Kidney (tissue), 14 donors: Measurements from ENCODE around the gene KRT13. TPM values are rescaled to one million over a fixed set of nuclear protein-coding genes. Genes with fewer than 3 reads are reported as not detected.
A peak's percentile ranks its signal among the peaks of the same experiment; 100 is the strongest.

Experiments
- DNase-seq, 5 donors: peaks; one replicate each; pipeline ENCODE4 v3.0.0-alpha.2; 2013 to 2020
- FAIRE-seq: peaks from 2 replicates; lab custom pipeline; 2012; peaks lifted over from hg19 to GRCh38; lab: Jason Lieb, UNC
- H3K27ac ChIP-seq, 2 donors: one replicate each; pipeline ENCODE4 v1.7.0; 2013; ENCODE audit warnings: low read depth in 2 of 2, low read length in 2 of 2, inconsistent platforms in 1 of 2
- H3K27me3 ChIP-seq: one replicate; pipeline ENCODE4 v1.7.1; 2013; ENCODE audit warnings: low read length, inconsistent platforms; ENCODE audit not compliant: control insufficient read depth, insufficient read depth
- H3K36me3 ChIP-seq, 3 donors: one replicate each; pipeline versions ENCODE4 v1.7.0 to v1.7.1; 2013; ENCODE audit warnings: low read length in 3 of 3, control low read depth in 1 of 3, inconsistent platforms in 1 of 3; ENCODE audit not compliant: insufficient read depth in 3 of 3, control insufficient read depth in 2 of 3
- H3K4me1 ChIP-seq, 3 donors: one replicate each; pipeline versions ENCODE4 v1.7.0 to v1.7.1; 2013; ENCODE audit warnings: low read length in 3 of 3, inconsistent platforms in 1 of 3, low read depth in 1 of 3; ENCODE audit not compliant: control insufficient read depth in 2 of 3, insufficient read depth in 2 of 3
- H3K4me3 ChIP-seq, 3 donors: one replicate each; pipeline versions ENCODE4 v1.7.0 to v1.8.1; 2013; ENCODE audit warnings: low read length in 3 of 3, control low read depth in 1 of 3, inconsistent platforms in 1 of 3
- H3K9ac ChIP-seq, 3 donors: one replicate each; pipeline versions ENCODE4 v1.7.0 to v1.7.1; 2013; ENCODE audit warnings: low read length in 3 of 3, control low read depth in 1 of 3, inconsistent platforms in 1 of 3
- H3K9me3 ChIP-seq, 3 donors: one replicate each; pipeline versions ENCODE4 v1.7.0 to v1.7.1; 2013; ENCODE audit warnings: low read length in 3 of 3, control low read depth in 1 of 3, inconsistent platforms in 1 of 3; ENCODE audit not compliant: control insufficient read depth in 2 of 3, insufficient read depth in 1 of 3
- intact Hi-C: fragments of 100-400 bp; cut with DNase I; formaldehyde crosslinking; loops from one replicate; pipeline ENCODE4 v1.11.1; 2022
- polyA plus RNA-seq: library from polyadenylated mRNA; stranded (reverse); fragments of 350-450 nt; fragmentation: Illumina TruSeq; extraction: RNeasy Lipid Tissue Mini Kit (QIAGEN cat#74804); gene quantifications from one replicate; pipeline ENCODE4 v1.2.3, GENCODE V29; 2014; ENCODE audit warnings: low read depth, low replicate concordance; ENCODE audit not compliant: insufficient read depth
- total RNA-seq: library from RNA; stranded (reverse); fragmentation: NEBNext Ultra II Directional; extraction: Animal tissue kit (Norgen Biotek cat#: 25700); gene quantifications from one replicate; pipeline ENCODE4 v1.2.1, GENCODE V29; 2021
- TF ChIP-seq, protein P1 (sequence below): IDR thresholded peaks from 3 replicates; pipeline ENCODE4 v1.5.1; 2012; ENCODE audit warnings: mild to moderate bottlenecking, moderate library complexity, borderline replicate concordance; ENCODE audit not compliant: insufficient read depth; ENCODE audit errors: extremely low read depth
- donor health status: control.
- donor health status: control.
- donor health status: control.
- donor health status: control.
- donor health status: control.
- donor health status: DM: yes; HTN: yes; CAD: no.
- donor health status: Normal renal cell carcinoma (clear cell type).

KRT13 gene
- total and polyA plus RNA-seq, 2 donors from 2014 or later = not detected

GRCh38 chr17:41490000-41490990 lies 15.1 kb downstream of the KRT13 start:
- TF ChIP-seq, protein P1, sequence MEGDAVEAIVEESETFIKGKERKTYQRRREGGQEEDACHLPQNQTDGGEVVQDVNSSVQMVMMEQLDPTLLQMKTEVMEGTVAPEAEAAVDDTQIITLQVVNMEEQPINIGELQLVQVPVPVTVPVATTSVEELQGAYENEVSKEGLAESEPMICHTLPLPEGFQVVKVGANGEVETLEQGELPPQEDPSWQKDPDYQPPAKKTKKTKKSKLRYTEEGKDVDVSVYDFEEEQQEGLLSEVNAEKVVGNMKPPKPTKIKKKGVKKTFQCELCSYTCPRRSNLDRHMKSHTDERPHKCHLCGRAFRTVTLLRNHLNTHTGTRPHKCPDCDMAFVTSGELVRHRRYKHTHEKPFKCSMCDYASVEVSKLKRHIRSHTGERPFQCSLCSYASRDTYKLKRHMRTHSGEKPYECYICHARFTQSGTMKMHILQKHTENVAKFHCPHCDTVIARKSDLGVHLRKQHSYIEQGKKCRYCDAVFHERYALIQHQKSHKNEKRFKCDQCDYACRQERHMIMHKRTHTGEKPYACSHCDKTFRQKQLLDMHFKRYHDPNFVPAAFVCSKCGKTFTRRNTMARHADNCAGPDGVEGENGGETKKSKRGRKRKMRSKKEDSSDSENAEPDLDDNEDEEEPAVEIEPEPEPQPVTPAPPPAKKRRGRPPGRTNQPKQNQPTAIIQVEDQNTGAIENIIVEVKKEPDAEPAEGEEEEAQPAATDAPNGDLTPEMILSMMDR = no peak
- intact Hi-C loops = no loop called here
- Histone ChIP-seq H3K9me3 (no peaks in the 10 kb centered on the region), H3K27me3 (no peaks in the 10 kb centered on the region), H3K4me1 (peaks cover 0 to 6% (median 0%) of the 10 kb centered on the region in 3 donors), H3K27ac (no peak overlapping the region), H3K9ac (no peak overlapping the region), H3K4me3 (no peak overlapping the region), H3K36me3 (no peaks in the 10 kb centered on the region)
- FAIRE-seq = no peak
- DNase-seq = no peak

DNA sequence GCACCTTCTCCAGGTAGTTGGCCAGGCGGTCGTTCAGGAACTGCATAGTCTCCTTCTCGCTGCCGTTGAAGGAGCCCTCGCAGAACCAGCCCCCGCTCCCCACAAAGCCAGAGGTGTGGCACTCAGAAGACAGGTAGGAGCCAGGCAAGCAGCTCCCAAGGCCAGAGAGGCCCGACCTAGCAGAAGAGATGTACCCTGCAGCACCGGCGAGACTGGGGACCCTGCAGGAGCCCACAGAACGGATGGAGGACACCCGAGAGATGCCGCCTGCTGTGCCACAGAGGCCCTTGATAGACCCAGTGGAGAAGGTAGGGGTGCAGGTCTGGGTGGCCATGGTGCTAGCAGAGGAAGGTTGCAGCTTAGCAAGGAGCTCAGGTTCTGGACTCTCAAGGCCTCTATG lies 15.9 kb downstream of the KRT13 start, which contains the start of gene KRT36:
Gene KRT36, minus strand, starts transcription at position 380 of the 400 bp plus-strand sequence. Its CDS starts 46 bp downstream, at position 334.
- DNase-seq (no peak), FAIRE-seq (no peak)
- H3K27ac ChIP-seq = no peak within 1 kb of the TSS
- H3K9ac ChIP-seq = no peak within 1 kb of the TSS
- intact Hi-C loops = no loop called here
- no peaks in the 10 kb centered on the region for H3K36me3 ChIP-seq
- no peak within 1 kb of the TSS for H3K4me3 ChIP-seq
- H3K4me1 ChIP-seq = peaks cover 0 to 6% (median 0%) of the 10 kb centered on the region in 3 donors
- no peaks in the 10 kb centered on the region for H3K9me3 ChIP-seq
- TF ChIP-seq, protein P1 = no peak
- H3K27me3 ChIP-seq = no peaks in the 10 kb centered on the region

GRCh38 chr17:41486809-41487530 lies 18.4 kb downstream of the KRT13 start:
- Histone ChIP-seq H3K27me3 (no peaks in the 10 kb centered on the region), H3K9me3 (no peaks in the 10 kb centered on the region), H3K9ac (no peak overlapping the region), H3K4me1 (no peaks in the 10 kb centered on the region), H3K4me3 (no peak overlapping the region), H3K36me3 (no peaks in the 10 kb centered on the region), H3K27ac (no peak overlapping the region)
- intact Hi-C loops = no loop called here
- no peak for FAIRE-seq
- TF ChIP-seq, protein P1 = peak; percentile 33
- no peak for DNase-seq
